Activated T-helper 1 cell treated with Interleukin-2 at 50 U/mL for 16 hours (primary cell): ENCODE results near the gene SPECC1.
"Not testable (repeated sequence)": the region's sequence is repeated elsewhere in the genome, so short reads cannot be mapped to it uniquely, and the experiment has no call there.

Experiments
- DNase-seq: peaks from one replicate; pipeline ENCODE4 v3.0.0-alpha.2; 2020; ENCODE audit warnings: low read depth

Gene SPECC1

DNA sequence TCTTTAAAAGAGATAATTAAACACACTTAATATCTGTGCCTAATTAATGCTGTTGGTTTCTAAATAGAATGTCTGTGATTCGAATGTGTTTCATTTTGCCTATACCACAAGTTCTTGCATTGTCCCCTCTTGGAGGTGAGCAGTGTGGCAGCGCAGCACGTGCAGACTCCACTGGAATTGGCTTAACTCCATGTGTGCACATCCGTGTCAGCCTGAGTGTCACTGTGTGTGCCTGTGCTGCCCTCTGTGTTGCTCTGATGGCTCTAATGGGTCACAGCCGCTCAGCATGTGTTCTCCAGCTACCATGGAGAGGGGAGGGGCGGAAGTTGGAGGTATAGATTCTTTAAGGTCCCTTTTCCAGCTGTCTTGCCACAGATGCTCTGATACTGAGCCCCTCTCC, 226.6 kb downstream of the SPECC1 start:
- no peak for DNase-seq

DNA sequence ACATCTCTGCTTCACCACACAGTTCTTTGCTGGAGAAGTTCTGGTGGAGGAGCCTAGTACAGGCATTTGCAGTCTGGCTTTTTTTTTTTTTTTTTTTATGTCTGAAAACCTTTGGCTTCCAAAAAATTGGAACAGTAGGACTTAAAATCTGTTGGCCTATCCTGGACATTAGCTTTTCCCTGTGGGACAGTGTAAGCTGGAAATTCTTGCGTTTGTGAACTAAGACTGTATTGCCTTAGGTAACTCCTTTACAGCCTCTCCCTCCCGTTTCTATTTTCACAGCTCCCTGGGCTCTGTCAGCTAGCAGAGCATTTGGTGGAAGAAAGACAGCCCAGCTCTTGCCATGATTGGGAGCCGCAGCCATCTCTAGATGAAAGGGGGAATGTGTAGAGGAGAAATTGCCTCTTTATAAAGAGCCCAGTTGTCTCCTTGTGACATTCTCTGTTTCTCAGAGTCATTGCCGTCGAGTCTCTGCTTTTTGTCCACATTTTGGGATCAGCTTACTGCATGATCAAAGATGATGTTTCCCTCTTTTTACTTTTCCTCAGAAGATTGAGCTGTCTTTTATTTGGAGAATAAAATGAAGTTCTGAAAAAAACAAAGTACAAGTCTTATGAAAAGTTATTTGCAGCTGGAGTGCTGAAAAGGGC, 227.5 kb downstream of the SPECC1 start:
- no peak for DNase-seq

DNA sequence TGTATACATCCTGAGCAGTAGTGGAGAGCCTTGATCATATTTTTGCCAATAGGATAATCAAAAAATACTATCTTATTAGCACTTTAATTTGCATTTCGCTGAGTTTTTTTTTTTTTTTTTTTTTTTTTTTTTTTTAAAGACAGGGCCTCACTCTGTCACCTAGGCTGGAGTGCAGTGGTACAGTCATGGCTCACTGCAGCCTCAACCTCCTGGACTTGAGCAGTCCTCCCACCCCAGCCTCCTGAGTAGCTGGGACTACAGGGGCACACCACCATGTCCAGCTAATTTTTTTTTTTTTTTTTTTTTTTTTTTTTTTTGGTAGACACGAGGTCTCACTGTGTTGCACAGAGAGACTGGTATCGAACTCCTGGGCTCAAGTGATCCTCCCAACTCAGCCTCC, 230.6 kb downstream of the SPECC1 start:
- not testable (repeated sequence) for DNase-seq

DNA sequence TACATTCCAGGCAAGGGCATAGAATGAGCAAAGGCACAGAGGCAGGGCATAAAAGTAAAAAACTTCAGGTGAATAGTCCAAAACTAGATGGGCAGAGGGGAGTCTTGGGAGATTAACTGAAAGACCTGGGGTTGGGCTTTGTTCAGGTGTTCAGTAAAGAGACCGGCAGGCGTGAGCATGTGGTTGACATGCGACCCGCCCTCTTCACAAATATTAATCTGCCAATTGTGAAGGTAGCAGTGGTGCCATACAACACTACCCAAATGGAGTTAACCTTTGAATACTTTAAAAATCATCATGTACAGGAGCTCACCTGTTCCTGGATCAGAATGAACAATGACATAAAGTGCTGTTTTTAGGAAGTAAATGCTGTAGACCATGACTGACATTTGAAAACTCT, 232.7 kb downstream of the SPECC1 start:
- no peak for DNase-seq

DNA sequence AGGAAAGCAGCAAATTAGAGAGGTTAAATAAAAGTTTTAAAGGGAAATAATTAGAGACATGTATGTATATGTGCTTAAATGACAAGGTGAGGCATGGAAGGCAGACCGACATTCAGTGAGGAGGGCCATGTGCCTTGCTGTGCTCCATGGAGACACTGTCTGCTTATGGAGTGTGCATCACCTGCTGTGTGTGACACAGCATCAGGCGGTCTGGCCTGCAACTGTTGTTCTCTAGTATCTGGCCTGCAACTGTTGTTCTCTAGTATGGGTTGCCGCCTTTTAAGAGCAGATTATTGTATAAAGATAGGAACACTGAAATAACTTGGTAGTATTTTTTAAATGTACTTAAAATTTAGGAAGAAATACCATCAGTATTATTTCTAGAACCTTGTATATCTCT, 233.1 kb downstream of the SPECC1 start:
- DNase-seq: no peak

DNA sequence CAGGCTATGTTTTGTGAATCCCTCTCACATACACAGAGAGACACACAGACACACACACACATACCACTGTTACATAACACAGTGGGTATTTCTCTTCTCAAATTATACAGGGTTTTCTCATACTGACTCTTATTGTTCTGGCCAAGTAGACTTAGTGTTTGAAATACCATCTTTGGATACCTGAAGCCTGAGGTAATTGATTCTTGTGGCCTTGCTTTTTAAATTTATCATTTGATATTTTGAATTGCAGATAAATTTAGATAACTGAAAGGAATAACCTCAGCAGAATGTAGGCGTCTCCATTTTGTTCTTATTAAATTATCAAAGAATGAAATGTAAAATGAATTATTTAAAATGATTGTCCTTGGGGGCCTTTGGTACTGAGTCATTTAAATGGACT, 234.4 kb downstream of the SPECC1 start:
- no peak for DNase-seq

DNA sequence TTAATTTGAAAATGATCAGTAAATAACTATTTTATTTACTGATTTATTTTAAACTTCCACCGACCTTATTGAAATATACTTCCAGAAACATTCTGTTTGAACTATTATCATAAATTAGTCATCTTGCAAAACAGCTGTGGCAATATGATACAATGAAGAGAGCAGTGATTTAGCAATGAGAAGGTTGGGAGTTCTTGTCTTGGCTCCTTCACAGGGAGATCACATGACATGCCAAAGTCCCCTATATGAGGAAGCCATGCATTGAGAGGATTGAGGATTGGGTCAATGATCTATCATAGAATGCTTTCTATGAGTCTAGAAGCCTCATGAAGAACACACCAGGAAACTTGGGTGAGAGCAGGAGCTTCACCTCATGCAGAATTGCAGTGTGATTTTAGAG, 235.5 kb downstream of the SPECC1 start:
- no peak for DNase-seq

DNA sequence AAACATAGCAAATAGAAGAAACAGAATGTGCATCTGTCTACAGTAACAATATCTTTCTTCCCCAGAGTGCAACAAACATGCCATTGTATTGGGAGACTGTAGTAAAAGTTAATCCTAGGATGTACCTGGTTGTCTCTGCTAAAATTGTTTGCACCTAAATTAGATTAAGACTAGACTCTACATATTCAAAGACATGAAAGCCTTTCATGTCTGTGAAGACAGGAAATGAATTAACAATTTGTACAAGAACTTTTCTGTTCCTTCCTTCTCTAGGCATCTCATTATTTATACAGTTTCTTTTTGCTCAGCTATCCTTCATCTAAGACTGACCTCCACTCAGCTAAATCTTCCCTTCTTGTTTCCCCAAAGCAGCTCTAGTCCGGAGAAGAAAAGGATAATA, 237.5 kb downstream of the SPECC1 start:
- no peak for DNase-seq

DNA sequence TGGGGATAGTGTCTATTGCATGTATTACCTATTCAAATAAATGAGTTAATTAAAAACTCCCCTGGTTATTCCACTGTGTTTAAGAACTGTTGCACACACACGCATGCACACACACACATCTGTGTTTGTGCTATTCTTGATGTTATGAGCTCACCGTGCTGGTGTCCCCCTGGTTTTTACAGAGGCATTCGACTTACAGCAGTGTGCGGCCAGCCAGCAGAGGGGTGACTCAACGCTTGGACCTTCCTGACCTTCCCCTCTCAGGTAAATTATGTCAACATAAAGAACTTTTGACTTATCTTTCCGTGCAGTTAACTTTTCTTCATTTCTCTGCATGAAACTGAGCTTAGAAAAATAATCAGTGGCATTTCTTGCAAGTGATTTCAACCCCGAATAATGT, 244.2 kb downstream of the SPECC1 start:
- no peak for DNase-seq

DNA sequence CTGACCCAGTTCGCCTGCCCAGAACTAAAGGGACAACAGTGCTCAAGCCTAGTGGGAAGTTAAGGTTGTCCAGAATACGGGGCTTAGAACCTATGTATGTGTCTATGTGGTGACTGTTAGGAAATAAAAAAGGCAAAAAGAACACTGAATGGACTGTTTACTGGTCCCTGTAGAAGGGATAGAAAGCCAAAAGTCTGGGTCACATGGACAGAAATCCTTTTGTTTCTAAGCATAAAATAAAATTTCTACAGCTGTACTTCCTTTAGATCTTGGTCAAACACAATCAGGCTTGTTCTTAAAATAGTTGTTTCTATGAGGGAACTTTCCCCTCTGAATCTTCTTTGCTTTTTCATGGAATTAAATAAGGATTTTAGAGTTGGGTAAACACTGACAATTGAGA, 245.4 kb downstream of the SPECC1 start:
- DNase-seq: no peak

DNA sequence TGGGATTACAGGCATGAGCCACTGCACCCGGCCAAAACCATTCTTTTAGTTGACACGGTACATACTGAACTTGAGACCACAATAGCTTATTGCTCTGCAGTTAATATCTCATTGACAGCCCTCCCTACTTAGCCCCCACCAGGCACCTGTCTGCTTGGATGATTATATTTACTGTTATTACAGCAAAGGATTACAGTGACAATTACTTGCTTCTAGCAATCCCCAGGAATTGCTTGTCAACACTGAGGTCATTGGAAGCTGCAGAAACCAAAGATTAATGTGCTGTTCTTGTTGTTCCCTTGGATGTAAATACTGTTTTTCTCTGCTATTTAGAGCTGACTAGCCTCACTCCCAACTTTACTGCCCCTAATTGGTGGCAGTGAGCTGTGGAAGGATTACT, 247.0 kb downstream of the SPECC1 start:
- DNase-seq: no peak

DNA sequence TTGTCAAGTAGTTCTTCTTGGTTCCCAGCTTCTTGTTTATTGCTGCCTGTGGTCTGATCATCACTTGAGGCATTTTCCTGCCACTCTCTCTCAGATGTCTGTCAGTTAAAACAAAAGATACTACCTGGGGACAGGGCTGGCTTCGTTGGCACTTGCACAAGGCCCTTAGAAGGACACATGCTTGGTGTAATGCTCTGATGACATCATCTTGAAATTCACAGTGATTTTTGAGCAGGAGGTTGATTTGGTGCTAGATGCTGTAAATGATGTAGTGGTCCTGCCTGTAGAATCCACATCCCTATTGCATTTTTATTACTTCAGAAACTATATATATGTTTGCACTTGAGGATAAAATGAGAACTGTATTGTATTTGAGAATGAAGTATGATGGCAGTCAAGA, 247.8 kb downstream of the SPECC1 start:
- DNase-seq: no peak

DNA sequence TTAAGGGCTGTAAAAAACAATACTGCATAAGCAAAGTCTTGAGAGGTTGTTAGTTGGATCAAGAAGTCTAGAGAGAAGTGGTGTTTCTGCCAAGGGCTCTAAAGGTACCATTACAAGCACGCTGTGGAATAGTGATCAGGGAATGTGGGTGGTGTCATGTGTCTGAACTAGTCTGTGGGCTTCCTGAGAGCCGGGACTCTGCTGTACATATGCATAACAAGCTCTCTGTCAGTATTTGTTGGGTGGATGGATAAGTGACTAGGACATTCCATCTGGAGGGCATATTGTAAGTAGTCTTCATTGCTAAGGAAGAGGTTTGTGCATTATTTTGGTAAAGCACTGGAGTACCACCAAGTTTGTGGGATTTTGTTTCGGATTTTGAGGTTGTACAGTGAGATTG, 248.6 kb downstream of the SPECC1 start:
- DNase-seq: no peak

DNA sequence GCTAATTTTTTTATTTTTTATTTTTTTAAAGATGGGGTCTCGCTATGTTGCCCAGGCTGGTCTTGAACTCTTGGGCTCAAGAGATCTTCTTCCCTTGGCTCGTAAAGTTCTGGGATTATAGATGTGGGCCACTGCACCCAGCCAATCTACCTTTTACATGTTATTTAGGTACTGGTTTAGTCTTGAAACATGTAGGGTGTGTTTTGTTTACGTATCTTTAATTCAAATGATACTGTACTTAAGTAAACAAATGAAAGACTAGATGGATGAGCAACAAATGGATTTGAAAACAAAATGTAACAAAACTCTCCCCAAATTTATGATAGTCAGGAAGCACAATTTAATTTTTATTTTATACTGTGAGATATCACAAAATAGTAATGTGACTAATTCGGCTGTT, 250.5 kb downstream of the SPECC1 start:
- no peak for DNase-seq

DNA sequence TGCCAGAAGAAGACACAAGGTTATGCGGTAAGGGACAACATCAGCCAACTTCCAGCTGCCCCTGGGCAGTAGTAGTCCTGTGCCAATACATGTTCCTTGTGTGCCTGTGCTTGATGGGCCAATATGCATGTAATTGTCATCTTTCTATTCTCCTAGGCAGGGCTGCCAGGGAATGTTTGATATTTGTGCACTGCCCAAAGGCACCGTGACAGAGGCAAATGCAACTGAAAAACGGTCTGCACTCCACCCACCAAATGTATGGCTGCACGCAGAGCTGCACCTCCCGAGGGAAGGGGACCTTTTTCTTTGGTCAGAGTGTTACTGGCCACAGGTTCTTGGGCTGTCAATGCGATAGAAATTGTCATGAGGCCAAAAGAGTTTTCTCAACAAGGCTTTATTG, 251.1 kb downstream of the SPECC1 start:
- DNase-seq: no peak

DNA sequence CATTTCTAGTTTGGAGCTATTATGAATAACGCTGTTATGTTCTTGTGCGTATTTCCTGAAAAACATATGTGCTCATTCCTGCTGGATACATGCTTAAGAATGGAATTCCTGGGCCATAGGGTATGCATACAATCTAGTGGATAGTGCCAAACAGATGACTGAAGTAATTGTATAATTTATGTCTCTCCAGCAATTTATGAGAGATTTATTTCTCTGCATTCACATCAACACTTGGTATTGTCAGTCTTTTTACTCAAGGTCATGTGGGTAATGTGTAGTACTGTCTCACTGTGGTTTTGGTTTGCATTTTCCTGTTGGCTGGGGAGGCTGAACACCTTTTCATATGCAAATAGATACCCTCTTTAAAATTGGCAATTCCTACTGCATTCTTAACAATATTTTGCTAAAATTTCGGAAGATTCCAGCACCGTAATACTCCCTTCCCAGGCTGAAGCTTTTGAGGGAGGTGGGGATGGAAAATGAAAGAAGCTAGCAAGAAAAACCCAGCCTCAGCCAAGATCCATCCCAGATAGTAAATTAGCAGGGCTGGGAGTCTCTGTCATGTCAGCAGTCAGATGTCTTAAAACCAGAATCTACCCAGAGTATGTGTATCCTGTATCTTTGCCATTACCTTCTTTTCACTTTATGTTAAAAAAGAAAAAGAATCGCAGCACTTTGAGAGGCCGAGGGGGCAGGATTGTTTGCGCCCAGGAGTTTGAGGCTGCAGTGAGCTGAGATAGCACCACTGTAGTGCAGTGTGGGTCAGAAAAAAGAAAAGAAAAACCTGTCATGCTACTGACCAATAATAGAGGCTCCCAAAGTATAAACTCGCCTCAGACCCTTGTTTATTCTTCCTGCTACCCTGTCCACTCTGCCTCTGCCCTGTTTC, 253.3 kb downstream of the SPECC1 start:
- no peak for DNase-seq

DNA sequence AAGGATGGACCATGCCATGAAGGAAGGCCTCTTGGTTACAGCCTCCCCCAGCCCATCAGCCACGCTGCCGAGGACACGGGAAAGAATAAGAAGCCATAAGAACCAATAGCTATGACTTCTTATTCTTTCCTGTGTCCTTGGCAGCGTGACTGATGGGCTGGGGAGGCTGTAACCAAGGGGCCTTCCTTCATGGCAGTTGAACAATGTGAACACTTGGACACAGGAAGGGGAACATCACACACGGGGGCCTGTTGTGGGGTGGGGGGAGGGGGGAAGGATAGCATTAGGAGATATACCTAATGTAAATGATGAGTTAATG, 253.9 kb downstream of the SPECC1 start:
- not testable (repeated sequence) for DNase-seq

DNA sequence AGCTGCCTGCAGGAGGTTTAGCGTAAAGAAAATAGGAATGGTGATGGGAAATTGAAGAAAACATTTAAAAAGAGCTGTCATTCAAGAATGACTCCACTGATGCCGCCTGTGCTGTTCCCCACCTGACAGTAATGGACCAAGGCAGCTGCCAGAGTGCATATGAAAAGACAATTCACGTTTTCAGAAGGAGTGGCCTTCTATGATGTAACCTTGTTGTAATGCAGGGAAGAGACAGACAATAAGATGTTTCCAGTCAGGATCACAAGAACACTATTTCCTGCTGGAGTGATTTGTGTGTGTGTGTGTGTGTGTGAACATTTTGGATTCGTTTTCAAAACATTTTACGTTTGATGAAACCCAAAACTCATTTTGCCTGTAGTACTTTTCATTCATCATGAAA, 254.4 kb downstream of the SPECC1 start:
- DNase-seq: no peak

DNA sequence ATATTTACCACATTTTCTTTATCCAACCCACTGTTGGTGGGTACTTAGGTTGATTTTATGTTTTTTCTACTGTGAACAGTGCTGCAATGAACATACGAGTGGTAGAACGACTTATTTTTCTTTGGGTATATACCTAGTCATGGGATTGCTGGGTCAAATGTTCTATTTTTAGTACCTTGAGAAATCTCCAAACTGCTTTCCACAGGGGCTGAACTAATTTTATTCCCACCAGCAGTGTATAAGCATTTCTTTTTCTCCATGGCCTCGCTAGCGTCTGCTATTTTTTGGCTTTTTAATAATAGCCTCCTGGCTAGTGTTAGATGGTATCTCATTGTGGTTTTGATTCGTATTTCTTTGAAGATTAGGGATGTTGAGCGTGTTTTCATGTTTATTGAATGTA, 255.8 kb downstream of the SPECC1 start:
- no peak for DNase-seq

DNA sequence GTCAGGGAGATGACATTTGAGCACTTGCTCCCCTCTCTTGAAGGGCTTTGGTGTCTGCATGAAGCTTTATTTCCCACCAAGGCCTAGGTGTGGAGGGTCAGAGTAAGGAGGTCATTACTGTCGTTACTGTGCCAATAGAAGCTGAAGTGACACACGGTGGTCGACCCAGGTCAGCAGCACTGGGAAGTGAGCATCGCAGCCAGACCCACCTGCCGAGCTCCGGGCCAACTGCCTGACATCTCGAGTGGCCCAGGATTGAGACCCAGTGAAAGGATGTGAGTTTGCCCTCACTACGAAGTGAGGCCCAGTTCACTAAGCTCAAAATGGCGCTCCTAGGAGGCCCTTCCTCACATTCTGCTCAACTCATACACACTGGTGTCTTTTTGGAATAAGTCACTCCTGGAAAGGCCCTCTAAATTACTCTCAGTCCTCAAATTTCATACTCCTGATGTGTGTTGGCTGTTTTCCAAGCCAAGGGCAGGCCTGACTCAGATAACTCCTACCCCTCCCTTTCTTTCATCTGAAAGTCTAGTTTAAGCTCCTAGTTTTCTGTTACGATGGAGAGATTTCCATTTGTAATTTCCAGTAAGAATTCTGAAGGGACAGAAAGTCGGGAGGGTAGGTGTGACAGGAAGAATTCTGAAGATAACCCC, 257.8 kb downstream of the SPECC1 start:
- no peak for DNase-seq

DNA sequence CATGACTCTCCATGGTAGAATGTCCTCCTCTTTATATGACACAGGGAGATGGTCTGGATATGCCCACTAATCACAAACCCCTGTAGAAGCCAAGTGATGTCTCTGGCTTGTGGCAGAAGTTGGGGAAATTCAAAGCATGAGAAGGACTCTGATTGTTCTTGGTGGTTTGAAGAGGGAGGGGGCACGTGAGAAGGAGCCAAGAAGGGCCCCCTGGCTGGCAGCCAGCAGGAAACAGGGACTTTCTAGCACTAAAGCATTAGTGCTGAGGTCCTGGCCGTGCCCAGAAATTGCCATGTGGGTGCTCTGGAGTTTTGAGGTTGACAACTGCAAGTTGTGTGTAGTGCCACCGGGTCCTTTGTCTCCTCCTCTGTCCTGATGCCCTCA, 258.3 kb downstream of the SPECC1 start:
- peak; percentile 7 for DNase-seq

DNA sequence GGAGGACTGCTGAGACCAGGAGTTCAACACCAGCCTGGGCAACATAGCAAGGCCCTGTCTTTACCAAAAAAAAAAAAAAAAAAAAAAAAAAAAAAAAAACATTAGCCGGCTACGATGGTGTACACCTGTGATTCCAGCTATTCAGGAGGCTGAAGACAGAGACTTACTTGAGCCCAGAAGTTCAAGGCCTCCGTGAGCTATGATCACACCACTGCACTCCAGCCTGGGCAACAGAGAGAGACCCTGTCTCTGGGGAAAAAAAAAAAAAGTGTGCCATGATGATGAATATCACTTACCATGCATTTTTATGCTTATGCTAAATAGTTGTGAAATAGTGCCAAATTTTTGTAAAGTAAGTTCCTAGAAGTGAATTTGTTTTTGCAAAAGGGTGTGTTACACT, 261.2 kb downstream of the SPECC1 start:
- DNase-seq: no peak

DNA sequence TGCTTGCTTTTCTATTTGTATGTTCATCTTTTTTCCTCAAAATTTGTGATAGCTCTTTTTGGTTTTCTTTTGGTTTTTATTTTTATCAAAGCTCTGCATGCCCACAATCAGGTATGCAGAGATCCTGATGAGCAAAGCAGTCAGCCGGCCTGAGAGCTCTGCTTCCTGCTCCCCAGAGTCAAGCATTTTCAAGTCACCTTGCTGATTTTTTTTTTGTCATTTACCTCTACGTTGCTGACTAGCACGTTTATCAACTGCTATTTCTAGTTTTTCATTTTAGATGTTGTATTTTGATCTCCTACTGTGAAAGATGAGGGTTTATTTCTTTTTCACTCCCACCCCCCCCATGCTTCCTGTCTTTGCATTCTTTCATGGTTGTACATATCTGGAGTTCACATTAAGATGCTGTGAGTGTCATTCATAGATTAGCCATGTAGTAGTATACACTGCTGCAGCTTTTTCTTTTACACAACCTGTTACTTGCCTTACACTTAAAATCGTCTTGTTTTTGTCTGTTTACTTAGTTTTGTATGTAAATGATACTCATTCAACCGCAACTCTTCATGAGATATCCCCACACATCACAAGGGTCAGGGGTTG, 262.0 kb downstream of the SPECC1 start:
- DNase-seq: no peak
